ENCODE results near the gene NPAT. TPM values are rescaled to one million over a fixed set of nuclear protein-coding genes. Genes with fewer than 3 reads are reported as not detected.
"Not testable (repeated sequence)": the region's sequence is repeated elsewhere in the genome, so short reads cannot be mapped to it uniquely, and the experiment has no call there.

NPAT gene
- total and polyA plus RNA-seq, 10 of the 15 experiments (the other 5 are each of a cell fraction or from before 2014, with no cell fraction given) = 7.5 to 32.8 (median 20.1) TPM

DNA sequence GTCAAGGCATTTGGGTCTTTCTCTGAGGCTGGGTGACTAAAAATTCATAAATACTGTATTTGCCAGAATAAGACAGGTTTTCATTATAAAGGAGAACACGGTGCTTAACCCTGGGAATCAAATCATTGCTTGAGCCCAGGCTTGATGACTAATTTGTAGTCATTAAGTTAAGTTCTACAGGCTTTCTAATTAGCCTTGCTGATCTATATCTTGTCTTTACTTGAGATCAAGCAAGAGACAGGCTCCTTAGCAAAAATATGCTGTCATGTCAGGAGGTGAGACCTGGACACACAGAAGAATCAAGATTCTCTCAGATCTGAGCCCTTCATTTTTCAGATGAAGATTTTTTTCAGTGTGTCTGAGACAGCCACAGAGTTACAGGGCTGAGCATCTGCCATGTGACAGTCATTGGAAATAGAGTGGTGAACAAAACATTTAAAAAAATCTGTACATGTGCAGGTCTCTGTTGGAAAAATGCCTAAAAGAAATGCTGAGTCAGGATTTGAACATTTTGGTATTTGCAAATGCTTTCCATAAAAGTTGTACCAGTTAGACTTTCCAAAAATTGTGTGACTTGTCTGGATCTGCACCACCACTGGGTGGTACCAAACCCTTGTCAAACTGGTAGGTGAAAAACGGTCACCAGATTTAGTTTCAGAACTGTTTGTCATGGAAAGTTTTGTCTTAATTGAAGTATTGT, 86.4 kb downstream of the NPAT start:
- no peaks in the 10 kb centered on the region for H3K9me3 ChIP-seq (replicated peaks; ENCODE audit: control insufficient read depth, insufficient read depth, low read length)
- TF ChIP-seq BACH1 (IDR thresholded peaks at IDR 0.05; ENCODE audit: borderline replicate concordance) (peak; percentile 67; the same call in 1 of the 2 replicates), KLF5 (IDR thresholded peaks at IDR 0.05; ENCODE audit: partially characterized antibody) (no peak), ATF7 (IDR thresholded peaks at IDR 0.05; ENCODE audit: low read depth) (peak; percentile 38; the same call in 1 of the 2 replicates), JUNB (IDR thresholded peaks at IDR 0.05) (no peak), SRF (IDR thresholded peaks at IDR 0.05; ENCODE audit: low read depth in 2 of 2, low read length in 2 of 2) (no peak), SMC3 (IDR thresholded peaks at IDR 0.05; ENCODE audit: borderline replicate concordance, low read length) (peak; percentile 48), KAT2A (conservative IDR thresholded peaks at IDR 0.05; ENCODE audit: control insufficient read depth, low read depth, low read length) (no peak), RAD21 (IDR thresholded peaks at IDR 0.05; ENCODE audit: insufficient read depth, low read depth, low read length) (peak; percentile 58)
- TF ChIP-seq, protein P1, sequence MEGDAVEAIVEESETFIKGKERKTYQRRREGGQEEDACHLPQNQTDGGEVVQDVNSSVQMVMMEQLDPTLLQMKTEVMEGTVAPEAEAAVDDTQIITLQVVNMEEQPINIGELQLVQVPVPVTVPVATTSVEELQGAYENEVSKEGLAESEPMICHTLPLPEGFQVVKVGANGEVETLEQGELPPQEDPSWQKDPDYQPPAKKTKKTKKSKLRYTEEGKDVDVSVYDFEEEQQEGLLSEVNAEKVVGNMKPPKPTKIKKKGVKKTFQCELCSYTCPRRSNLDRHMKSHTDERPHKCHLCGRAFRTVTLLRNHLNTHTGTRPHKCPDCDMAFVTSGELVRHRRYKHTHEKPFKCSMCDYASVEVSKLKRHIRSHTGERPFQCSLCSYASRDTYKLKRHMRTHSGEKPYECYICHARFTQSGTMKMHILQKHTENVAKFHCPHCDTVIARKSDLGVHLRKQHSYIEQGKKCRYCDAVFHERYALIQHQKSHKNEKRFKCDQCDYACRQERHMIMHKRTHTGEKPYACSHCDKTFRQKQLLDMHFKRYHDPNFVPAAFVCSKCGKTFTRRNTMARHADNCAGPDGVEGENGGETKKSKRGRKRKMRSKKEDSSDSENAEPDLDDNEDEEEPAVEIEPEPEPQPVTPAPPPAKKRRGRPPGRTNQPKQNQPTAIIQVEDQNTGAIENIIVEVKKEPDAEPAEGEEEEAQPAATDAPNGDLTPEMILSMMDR (IDR thresholded peaks at IDR 0.05 in 2 of 3, conservative IDR thresholded peaks at IDR 0.05 in 1 of 3; ENCODE audit: control insufficient read depth in 2 of 3, extremely low read depth in 1 of 3, insufficient read depth in 1 of 3, low read depth in 3 of 3, low read length in 3 of 3) = peak; percentile 30 to 68 (median 35); a peak in 5 of 6 replicates
- TF ChIP-seq, protein P2, sequence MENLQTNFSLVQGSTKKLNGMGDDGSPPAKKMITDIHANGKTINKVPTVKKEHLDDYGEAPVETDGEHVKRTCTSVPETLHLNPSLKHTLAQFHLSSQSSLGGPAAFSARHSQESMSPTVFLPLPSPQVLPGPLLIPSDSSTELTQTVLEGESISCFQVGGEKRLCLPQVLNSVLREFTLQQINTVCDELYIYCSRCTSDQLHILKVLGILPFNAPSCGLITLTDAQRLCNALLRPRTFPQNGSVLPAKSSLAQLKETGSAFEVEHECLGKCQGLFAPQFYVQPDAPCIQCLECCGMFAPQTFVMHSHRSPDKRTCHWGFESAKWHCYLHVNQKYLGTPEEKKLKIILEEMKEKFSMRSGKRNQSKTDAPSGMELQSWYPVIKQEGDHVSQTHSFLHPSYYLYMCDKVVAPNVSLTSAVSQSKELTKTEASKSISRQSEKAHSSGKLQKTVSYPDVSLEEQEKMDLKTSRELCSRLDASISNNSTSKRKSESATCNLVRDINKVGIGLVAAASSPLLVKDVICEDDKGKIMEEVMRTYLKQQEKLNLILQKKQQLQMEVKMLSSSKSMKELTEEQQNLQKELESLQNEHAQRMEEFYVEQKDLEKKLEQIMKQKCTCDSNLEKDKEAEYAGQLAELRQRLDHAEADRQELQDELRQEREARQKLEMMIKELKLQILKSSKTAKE (IDR thresholded peaks at IDR 0.05; ENCODE audit: low read depth, poor library complexity, severe bottlenecking) = peak; percentile 42
- WGBS (ENCODE audit: insufficient coverage, insufficient replicate concordance, low lambda C conversion rate, missing lambda C conversion rate) = 45% methylated on average over 2 of the region's 2 CpGs
- intact Hi-C loops (cut with micrococcal nuclease; ENCODE audit: unreplicated experiment) = no loop called here
- no peaks in the 10 kb centered on the region for H3K4me1 ChIP-seq (ENCODE audit: control insufficient read depth, insufficient read depth, low read length)
- no peaks in the 10 kb centered on the region for H3K27me3 ChIP-seq (replicated peaks in 1 of 2; ENCODE audit: control insufficient read depth in 2 of 2, insufficient read depth in 2 of 2, low read length in 1 of 2)
- FAIRE-seq (peak; percentile 57), DNase-seq (ENCODE audit: low read depth, low spot score) (no peak), ATAC-seq (peak; percentile 78)
- SMC1A ChIA-PET (ENCODE audit: uncharacterized antibody, unreplicated experiment) = no interaction called here
- no peaks in the 10 kb centered on the region for H4K20me1 ChIP-seq (ENCODE audit: control insufficient read depth, insufficient read depth)
- no peaks in the 10 kb centered on the region for H3K79me2 ChIP-seq (ENCODE audit: control insufficient read depth, insufficient read depth, low read length)
- no TSS peak for BruUV-seq (replicated peaks)
- H3K4me3 ChIP-seq = no peak overlapping the region
- in situ Hi-C loops (cut with MboI) = no loop called here
- H2AFZ ChIP-seq (ENCODE audit: control insufficient read depth, low read depth, low read length) = no peak overlapping the region
- H3K36me3 ChIP-seq (ENCODE audit: control insufficient read depth in 2 of 2, insufficient read depth in 2 of 2, low read length in 1 of 2) = peaks cover 0 to 7% of the 10 kb centered on the region in 2 experiments; a peak in 3 of 4 replicates
- H3K4me2 ChIP-seq (ENCODE audit: control insufficient read depth, insufficient read depth) = no peak overlapping the region
- no peak overlapping the region for H3K9ac ChIP-seq (ENCODE audit: control insufficient read depth, insufficient read depth, low read length)
- RAD21 ChIA-PET (ENCODE audit: unreplicated experiment) = interaction anchor here (0.6 kb wide), 1 partner anchor 9 kb away, joined by 3 read pairs; no protein-coding TSS in a partner anchor
- POLR2A ChIA-PET = interaction anchor here (1.2 kb wide), 1 partner anchor 8 kb away, joined by 4 read pairs; no protein-coding TSS in a partner anchor
- CTCF ChIA-PET = no interaction called here
- no peak overlapping the region for H3K27ac ChIP-seq (ENCODE audit: control insufficient read depth, insufficient read depth)

- in situ Hi-C loops (cut with MboI); H3K4me2 ChIP-seq (ENCODE audit: control insufficient read depth, insufficient read depth); POLR2A ChIA-PET; H3K9ac ChIP-seq (ENCODE audit: control insufficient read depth, insufficient read depth, low read length); H3K4me3 ChIP-seq; FAIRE-seq; H2AFZ ChIP-seq (ENCODE audit: control insufficient read depth, low read depth, low read length); H3K79me2 ChIP-seq (ENCODE audit: control insufficient read depth, insufficient read depth, low read length); DNase-seq (ENCODE audit: low read depth, low spot score); H3K4me1 ChIP-seq (ENCODE audit: control insufficient read depth, insufficient read depth, low read length); ATAC-seq; H3K36me3 ChIP-seq (ENCODE audit: control insufficient read depth in 2 of 2, insufficient read depth in 2 of 2, low read length in 1 of 2); H4K20me1 ChIP-seq (ENCODE audit: control insufficient read depth, insufficient read depth); H3K9me3 ChIP-seq (replicated peaks; ENCODE audit: control insufficient read depth, insufficient read depth, low read length); H3K27ac ChIP-seq (ENCODE audit: control insufficient read depth, insufficient read depth); intact Hi-C loops (cut with micrococcal nuclease; ENCODE audit: unreplicated experiment); BruUV-seq (replicated peaks); H3K27me3 ChIP-seq (replicated peaks in 1 of 2; ENCODE audit: control insufficient read depth in 2 of 2, insufficient read depth in 2 of 2, low read length in 1 of 2): not testable (repeated sequence)
- ChIA-PET SMC1A (ENCODE audit: uncharacterized antibody, unreplicated experiment) (interaction anchor here (0.6 to 0.9 kb wide), 4 partner anchors 10 to 527 kb away, joined by 3 to 4 read pairs (median 3); no protein-coding TSS in a partner anchor), RAD21 (ENCODE audit: unreplicated experiment) (interaction anchor here (1.2 kb wide), 1 partner anchor 9 kb away, joined by 3 read pairs; no protein-coding TSS in a partner anchor), CTCF (interaction anchor here (0.8 to 1.2 kb wide), 4 partner anchors 11 to 514 kb away, joined by 3 to 4 read pairs (median 4); partner anchors contain the start of gene ACAT1)
- WGBS (ENCODE audit: insufficient coverage, insufficient replicate concordance, low lambda C conversion rate, missing lambda C conversion rate) = 97% methylated on average over 2 of the region's 2 CpGs
These were observed 89.4 kb downstream of the NPAT start for GRCh38 chr11:108132993-108133538.
